GM21447 (cell line): ENCODE results near the gene PIK3R1.

Experiments
- ATAC-seq: cut with Tn5 transposase; IDR thresholded peaks from one replicate; pipeline ENCODE4 v1.9.1; 2021; ENCODE audit not compliant: unreplicated experiment

PIK3R1 gene

DNA sequence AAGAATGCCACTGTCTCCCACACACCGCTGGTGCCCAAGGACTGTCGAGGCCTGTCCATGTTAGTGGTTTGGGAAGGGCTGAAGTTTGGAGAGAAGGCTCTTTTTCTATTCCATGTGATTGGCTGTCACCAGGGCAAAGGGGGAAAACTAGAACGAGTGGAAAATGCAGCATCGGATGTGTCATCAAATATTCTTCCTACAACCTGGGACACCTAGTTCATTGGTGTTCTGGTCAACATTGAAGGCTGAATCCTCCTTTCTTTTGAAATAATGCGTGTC is 53.2 kb downstream of the PIK3R1 start:
- ATAC-seq, result no peak

DNA sequence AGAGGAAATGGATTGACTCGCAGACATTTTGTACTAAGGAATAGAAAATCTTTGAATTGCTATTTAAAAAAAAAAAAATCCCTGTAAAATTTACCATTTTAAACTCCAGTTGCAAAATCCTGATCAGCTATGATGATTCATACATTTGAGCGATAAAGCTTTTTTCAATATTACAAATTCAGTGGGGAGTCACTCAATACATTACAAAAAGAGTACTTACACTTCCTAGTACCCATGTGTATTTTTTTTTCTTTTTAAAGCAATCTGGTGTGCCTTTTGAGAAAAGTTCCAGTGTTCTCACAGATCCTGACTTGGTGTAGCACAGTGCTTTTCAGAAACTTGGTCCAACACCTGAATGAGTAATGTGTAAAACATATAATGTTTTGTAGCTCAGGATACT is 54.3 kb downstream of the PIK3R1 start:
- no peak for ATAC-seq

DNA sequence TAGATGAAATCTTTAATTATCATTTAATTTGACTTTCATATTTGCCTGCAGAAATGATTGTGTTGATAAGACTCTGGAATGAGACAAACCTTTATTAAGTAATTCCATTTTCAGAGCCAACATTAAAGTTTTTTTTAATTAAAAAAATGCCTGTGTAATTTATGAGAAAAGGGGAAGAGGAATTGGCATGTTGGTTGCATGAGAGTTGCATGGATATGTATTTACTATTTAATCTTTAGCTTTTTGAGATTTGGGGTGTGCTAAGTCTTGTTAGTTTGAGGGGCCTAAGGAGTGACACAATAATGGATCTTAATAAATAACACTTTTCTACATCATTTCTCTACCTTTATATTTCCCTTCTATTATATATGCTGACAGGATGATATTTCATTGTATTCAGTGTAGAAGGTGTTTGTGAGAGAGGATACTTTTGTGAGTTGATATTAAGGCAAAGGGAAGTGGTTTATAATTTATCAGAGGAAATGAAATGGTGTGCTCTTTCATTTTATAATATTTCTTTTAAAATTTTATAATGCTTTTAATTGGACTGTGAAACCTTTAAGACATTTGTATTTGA is 54.9 kb downstream of the PIK3R1 start:
- ATAC-seq, result no peak

DNA sequence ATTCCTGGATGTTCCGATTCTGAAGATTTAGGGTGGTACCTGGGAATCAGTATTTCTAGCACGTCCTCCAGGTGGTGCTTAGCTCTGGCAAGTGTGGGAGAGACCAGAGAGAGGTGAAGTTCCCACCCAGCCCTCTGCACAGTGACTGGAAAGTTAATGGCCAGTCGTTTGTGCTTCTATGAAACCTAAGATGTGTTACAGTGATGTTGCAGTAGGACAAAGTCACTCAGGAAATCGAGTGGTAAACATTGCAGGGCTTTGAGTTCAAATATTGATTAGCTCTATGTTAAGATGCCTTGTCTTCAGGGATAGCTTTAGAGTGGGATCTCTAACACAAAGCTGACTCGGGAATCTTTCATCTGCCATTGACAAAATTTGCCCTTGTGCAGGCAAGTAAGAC is 55.6 kb downstream of the PIK3R1 start:
- ATAC-seq, result no peak

DNA sequence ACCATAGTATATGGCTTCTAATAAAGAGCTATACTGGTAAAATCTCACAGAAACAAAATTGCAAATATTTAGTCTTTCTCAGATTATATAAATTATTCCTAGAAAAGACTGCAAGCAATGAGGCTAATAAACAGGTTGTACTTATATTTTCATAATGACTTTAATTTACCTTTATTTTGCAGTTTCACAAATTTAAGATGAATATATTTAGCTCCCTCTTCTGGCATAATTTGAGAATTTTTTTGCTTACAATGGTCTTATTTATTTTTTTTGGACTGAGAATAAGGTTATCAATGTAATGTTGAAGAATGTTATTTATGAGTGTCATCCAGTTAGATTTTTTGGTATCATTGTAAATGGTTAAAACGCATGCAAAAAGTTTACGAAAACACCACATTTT is 56.7 kb downstream of the PIK3R1 start:
- no peak for ATAC-seq

DNA sequence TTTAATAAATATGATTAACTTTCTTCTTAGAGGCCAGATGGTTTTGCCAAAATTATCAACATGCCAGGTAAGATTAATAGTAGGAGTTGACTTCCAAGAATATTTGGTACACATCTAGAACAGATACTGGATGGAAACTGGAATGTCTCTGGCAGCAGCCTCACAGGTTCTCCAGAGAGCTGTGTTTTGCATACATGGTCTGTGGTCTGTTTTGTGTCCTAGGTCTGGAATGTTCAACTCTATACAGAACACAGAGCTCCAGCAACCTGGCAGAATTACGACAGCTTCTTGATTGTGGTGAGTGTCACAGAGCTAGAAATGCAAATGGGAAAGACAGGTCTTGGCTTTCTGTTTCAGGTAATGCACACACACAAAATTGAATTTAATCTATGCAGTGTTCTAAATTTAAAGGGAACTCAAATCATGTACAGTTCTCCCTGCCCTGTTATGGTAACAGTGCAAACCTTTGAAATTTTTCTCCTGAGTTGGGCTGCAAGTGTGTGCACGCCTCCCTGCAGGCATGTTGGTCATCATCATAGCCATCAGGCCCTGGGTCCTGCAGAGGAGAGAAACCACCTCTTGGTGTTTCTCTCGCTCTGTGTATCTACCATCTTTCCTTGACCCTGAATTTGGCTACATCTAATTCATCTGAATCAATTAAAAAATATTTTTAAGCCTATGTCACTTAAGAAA is 58.3 kb downstream of the PIK3R1 start:
- ATAC-seq, result peak; percentile 76

DNA sequence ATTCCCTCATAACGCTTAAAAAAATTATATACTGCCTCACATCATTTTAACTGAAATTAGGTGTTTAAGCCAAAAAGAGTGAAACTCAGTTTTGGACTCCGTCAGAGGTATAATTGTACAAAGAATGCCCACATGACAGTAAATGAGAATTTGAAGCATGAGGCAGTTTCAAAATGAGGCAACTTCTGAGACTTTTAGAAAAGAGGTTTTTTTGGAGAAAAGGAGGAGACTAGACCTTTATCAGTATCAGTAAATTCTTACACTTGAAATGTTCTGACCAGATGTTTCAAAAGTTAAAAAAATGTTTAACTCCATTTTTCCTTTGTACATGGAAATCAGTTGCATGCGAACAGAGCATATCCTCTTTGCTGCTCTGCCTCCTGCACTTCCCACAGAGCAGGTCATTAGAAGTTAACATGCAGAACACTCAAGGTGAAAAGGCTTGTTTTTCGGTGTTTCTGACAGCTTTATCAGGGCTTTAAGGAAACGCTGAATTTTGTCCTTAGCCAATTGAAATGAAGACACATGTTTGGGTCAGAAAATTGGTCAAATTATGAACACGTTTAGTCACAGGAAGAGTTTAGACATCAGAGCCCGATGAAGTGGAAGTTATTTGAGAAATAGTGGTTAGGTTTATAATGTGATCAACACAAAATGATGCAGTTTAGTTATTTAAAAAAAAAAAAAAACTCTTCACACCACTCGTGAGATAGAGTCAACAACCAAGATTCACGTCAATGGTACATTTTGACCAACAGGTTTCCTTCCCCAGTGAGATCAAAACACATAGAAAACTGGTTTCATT is 59.5 kb downstream of the PIK3R1 start:
- ATAC-seq, result peak; percentile 43

DNA sequence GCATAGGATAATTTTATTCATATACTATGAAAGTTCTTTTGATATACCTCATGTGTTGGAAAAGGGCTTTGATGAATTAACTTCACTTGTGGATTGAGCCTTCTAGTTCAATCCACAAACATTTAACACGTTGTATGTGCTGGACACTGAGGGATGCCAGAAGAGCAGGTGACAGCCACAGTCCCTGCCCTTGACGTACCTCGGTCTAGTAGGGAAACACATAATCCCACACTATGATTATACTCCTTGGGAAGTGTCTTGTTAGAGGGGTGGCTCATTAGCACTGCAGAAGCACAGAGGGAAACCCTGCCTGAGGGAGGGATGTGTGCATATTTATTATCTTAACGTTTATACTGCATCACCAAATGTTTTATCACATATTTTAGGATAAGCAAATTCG is 61.2 kb downstream of the PIK3R1 start:
- no peak for ATAC-seq

DNA sequence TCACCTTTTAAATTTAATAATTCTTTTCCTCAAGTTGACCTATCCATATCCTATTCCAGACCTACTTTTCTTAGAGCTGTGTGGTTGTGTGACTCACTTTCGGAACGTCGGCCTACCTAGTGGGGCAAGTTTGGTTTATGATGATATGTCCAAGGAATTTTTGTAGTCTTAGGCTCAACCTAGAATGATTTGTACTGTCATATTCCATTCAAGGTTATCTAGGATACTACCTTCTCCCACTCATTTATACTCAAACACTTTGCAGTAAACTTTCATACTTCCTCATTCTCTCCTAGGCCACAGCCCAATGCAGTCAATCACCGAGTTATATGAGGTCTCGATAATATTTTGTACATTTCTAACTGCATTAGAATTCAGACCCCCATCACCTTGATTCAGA is 61.9 kb downstream of the PIK3R1 start:
- ATAC-seq, result no peak

DNA sequence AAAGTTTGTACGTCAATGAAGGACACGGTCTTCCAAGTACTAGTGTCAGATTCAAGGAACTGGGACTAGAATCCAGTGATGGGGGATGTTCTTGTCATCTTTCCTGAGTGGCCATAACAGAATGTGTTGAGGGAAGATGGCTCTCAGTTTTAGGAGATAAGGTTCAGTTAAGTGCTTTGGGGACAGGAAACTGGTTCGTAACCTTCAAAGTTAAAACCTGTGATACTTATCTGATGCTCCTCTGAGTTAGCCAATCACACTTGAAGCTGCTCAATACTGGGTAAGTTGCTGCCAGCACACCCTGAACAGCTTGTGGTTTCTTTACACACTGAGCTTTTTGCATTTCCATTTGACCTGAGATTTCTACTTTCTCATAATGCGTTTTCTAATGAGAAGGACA is 64.4 kb downstream of the PIK3R1 start:
- ATAC-seq, result no peak

DNA sequence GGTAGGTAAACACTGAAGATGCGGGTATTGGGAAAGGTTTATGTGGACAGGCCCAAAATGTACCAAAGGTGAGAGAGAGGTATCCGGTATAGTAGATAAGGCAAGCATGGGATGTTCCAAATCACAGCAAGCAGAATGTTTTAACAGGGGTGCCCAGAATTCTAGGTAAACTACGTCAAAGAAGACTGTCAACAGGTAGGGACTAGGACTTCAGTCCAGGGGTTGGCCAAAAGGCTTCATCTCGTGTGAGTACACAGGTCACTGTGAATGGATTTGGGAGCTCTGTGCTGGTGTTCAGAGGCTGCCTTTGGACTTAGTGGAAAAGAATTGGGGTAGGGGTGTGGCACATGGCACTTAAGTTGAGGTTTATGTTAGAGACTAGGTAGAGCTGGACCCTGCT is 66.4 kb downstream of the PIK3R1 start:
- no peak for ATAC-seq

DNA sequence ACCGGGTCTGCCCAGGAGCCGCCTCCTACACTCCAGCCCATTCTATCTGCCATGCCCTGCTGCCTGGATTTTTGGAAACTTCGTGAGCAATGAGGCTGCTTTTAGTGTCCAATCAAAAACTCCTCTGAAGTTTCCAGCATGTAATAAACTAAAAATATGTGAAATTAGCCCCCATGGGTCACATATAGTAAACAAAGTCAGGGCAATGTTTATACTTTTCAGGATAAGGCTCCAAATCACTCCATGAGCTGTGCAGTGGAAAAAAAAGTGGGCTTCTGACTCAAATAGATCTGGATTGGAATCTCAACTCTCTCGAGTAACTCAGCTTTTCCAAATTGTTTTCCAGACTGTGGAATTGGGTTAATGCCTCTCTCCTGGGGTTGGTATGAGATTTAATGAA is 68.2 kb downstream of the PIK3R1 start:
- no peak for ATAC-seq

DNA sequence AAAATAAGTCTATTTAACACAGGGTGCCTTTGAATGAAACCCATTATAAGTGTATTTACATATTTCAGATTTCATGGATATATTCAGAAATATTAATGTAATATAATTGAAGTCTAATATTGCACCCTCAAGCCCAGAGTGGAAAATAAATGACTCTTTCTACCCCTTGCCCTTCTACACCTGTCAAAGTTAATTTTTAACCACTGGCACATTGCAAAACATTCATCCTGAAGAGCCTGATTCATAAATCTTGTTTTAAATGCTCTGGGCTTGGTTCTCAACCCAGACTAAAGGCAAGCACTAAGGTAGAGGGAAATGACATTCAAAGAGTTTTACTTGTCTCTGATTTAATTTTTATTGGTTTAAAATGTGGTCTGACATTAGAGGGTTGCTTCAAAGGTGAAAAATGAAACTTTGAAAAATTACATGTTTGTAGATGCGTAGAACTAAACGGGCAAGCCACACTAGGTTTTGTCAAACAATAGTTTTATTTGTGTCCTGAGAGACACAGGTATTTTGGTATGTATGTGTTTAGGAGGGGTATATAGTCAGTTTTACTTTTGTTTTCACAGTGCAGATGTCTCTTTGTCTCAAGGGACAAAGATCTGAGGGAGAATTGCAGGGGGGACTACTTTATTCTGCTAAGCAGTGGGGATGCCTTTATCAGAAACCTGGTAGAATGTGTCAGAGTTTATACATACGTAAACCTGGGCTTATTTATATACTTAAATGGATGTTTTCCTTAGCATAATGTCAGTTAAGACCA is 69.7 kb downstream of the PIK3R1 start:
- ATAC-seq, result peak; percentile 41

DNA sequence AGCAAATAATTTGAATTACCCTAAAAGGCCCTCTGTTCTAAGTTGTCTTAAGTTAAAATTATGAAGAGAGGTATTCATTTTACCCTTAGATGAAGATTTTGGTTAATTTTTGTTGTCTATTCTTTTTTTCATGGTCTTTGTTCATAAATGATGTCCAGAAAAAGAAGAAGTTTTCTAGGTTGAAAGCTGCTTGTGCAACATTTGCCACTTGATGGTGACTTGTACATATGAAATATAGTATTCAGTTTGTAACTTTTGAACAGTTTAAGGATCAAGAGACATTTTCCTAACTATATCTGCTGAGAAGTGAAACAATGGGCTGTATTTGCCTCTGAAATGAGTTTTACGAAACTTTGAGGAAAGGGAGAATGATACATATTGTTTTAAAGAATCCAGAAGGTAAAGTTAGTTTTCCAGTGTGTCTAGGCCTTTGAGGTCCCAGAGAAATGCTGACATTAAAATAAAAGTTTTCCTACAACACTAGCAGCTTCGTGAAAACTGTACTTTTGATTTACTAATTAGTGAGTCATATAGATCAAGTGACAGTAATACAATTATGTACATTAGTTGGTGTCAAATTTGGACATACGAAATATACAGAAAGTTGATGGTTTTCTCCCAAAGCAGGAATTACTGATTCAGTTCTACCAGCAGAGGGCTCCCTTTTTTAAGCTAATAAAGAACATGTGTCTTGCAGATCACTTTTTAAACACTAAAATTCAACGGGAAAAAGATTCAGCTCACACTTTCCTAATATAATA is 70.5 kb downstream of the PIK3R1 start:
- ATAC-seq, result no peak

DNA sequence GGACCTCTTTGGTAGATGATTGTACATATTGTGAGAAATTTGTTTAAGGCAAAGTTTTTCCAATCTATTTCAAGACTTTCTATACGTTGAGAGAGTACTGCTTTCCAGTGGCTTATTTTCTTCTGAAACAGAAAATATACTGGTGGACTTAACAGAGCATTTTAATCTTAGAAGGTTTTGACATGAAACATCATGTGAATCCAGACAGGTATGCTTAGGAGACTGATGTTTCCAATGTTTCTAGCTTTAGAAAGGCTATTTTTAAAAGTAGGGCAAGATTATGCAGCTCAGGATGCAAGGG is 71.0 kb downstream of the PIK3R1 start:
- no peak for ATAC-seq

DNA sequence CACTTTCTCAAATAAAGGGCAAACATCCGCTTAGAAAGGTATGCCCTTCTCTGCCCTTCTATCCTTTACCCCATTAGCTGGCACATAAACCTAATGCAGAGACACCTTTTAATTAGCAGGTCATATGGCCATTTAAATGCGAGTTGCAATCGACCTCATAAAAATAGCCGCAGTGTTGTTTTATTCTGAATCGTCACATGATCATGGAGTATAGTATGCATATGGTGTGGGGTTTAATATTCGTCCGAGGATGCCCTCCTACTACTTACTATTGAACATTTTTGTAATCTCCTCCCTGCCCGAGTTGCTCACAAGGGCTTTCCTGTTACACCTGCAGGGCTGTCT is 72.0 kb downstream of the PIK3R1 start:
- no peak for ATAC-seq

DNA sequence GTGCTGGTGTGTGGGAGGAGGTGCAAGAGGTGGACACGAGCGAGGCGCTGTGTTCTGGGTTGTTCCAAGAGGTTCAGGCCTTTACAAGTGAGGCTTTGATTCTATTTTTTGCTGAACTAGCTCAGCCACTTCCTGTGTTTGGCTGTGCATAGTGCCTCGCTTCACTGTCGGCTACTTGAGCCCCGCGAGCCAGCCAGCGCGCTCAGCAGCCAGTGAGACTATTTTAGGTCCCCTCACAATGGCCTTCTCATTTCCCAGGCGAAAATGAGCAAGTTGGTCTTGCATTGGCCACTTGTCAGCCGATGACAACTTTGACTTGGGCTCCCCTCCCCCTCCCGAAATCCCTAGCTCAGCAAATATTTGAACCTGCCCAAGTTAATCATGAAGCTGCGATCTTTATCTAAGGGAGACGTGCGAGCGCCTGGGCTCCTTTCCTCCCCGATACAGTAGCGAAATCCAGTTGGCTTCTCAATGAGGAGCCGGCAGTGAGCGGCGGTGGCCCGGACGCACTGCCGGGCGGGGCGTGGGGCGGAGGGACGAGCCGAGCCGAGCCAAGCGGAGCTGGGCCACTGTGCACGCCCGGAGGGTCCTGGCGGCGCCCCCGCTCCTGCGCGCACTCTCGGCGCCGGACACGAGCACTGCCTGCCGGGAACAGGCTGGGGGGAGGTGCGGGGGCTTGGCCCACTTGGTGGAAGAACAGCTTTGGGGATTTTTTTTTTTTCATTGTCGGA is 72.6 kb downstream of the PIK3R1 start:
- peak; percentile 72 for ATAC-seq

DNA sequence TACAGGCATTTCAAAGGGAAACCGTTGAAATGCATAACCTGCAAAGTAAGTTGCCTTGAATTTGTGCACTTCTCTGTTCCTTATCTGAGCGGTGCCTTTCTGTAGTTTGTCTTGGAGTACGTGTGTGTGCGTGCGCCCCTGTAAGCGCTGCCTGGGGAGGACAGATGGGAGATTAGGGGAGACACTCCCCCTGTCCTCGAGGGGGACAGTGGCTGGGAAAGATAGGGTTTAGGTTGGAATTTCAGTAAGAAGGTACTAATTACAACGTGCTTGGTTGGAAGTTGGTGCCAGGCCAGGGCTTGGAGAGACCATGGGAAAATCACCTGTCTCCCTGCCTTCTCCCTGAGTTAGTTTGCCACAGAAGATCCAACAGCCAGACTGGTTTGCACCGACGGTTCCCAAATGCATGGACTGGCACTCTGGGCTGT is 73.2 kb downstream of the PIK3R1 start:
- peak; percentile 4 for ATAC-seq

DNA sequence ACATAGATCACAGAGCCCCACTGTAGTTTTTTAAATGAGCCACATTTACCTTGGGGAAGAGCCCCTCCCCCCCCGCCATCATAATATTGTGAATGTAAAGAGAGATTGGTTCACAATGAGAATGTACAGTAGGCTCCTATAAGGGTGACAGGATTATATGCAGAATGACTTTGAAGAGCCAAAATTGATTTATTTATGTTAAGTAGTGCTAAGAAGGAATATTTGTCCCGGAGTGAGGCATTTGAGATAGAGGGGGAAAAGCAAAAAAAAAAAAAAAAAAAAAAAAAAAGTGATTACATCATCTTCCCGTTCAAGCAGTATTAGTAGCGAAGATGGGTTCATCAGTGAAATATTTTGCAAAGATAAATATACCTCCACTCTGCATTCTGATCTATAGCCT is 73.9 kb downstream of the PIK3R1 start:
- ATAC-seq, result no peak

DNA sequence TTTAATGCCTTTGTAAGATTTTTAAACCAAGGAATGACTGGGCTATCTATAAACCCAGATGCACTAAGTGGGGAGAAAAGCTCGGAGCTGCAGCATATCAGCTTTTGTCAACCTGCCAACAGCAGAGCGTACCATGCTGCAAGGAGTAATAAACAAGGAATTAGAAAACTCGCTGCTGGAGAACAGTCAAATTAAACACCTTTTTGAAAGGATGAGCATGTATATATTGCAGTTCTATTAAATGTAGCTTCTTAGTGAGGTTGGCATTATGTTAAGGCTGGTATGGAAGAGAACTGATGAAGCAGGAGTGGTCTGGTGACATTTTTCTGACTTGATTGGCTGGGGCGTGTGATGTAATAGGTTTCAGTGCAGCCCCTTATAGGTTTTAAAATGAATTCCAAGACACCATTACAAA is 74.7 kb downstream of the PIK3R1 start:
- ATAC-seq, result no peak

DNA sequence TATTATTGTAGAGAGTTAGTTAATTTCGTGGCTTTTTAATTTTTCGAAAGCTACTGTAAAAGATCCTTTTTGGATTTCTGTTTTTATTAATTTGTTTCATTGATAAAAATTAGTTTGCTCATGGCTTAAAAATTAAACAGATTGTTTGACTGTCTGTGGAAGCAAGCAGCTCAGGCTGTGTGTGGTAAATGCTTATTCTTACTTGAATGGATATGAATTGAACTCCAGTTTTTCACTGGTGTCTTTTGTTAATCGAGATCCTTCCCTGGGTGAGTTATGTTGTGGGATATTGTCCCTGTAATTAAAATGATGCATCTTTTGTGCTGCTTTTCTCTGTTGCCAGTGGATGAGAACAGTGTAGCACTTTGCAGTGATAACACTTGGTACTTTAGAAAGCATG is 75.3 kb downstream of the PIK3R1 start:
- no peak for ATAC-seq
